HepG2 (cell line): ENCODE results near the gene ZNF222. TPM values are rescaled to one million over a fixed set of nuclear protein-coding genes. Genes with fewer than 3 reads are reported as not detected.

ENCODE experiments used
- ARID5B ChIP-seq: IDR thresholded peaks from 2 replicates; pipeline ENCODE4 v1.4.0; 2020; ENCODE audit warnings: mild to moderate bottlenecking, missing genetic modification reagents
- CCAR2 ChIP-seq: fragments of 200-400 bp; formaldehyde crosslinking; optimal IDR thresholded peaks from 2 replicates; pipeline ENCODE3; 2018; ENCODE audit warnings: low read depth, mild to moderate bottlenecking, low read length, moderate library complexity
- DNMT1 ChIP-seq: sonication (generic); formaldehyde crosslinking; IDR thresholded peaks from 2 replicates; pipeline ENCODE4 v1.5.1; 2020; ENCODE audit warnings: mild to moderate bottlenecking, missing genetic modification reagents
- EEA1 ChIP-seq: sonication (generic); formaldehyde crosslinking; IDR thresholded peaks from 2 replicates; pipeline ENCODE4 v1.5.1; 2020; ENCODE audit warnings: mild to moderate bottlenecking, missing genetic modification reagents, borderline replicate concordance
- HOMEZ ChIP-seq: IDR thresholded peaks from 2 replicates; pipeline ENCODE4 v1.6.1; 2016; ENCODE audit warnings: low read depth
- JUND ChIP-seq: sonication (generic); formaldehyde crosslinking; IDR thresholded peaks from 2 replicates; pipeline ENCODE4 v1.8.0; 2022; ENCODE audit warnings: mild to moderate bottlenecking, missing genetic modification reagents
- KLF16 ChIP-seq, 2 experiments: sonication (generic) in 1 of 2; formaldehyde crosslinking in 1 of 2; IDR thresholded peaks; 2 replicates each; pipeline versions ENCODE4 v1.6.1 to v1.8.0; 2016 to 2023; ENCODE audit warnings: missing genetic modification reagents in 2 of 2, missing compliant biosample characterization in 1 of 2
- NBN ChIP-seq: fragments of 450-650 bp; conservative IDR thresholded peaks from 2 replicates; pipeline ENCODE4 v1.6.1; 2017
- NCOA2 ChIP-seq: sonication (generic); formaldehyde crosslinking; IDR thresholded peaks from 2 replicates; pipeline ENCODE4 v1.8.0; 2022; ENCODE audit warnings: inconsistent platforms
- RXRA ChIP-seq: sonication (generic); formaldehyde crosslinking; IDR thresholded peaks from 2 replicates; pipeline ENCODE4 v1.5.1; 2020; ENCODE audit warnings: missing genetic modification reagents
- SMAD3 ChIP-seq: sonication (generic); formaldehyde crosslinking; IDR thresholded peaks from 2 replicates; pipeline ENCODE4 v1.4.0; 2020; ENCODE audit warnings: missing genetic modification reagents
- SMAD9 ChIP-seq: sonication (generic); formaldehyde crosslinking; IDR thresholded peaks from 2 replicates; pipeline ENCODE4 v1.5.1; 2020; ENCODE audit warnings: mild to moderate bottlenecking, missing genetic modification reagents
- SP1 ChIP-seq, 2 experiments: fragments of 450-650 bp in 1 of 2; sonication (generic) in 1 of 2; formaldehyde crosslinking in 1 of 2; IDR thresholded peaks; 2 replicates each; pipeline versions ENCODE4 v1.4.0 to v1.6.1; 2016 to 2020; ENCODE audit warnings: missing genetic modification reagents in 1 of 2
- STAT5B ChIP-seq: sonication (generic); formaldehyde crosslinking; IDR thresholded peaks from 2 replicates; pipeline ENCODE4 v1.4.0; 2020; ENCODE audit warnings: missing genetic modification reagents
- UBTF ChIP-seq: sonication (generic); formaldehyde crosslinking; IDR thresholded peaks from 2 replicates; pipeline ENCODE4 v1.4.0; 2020; ENCODE audit warnings: mild to moderate bottlenecking, missing genetic modification reagents
- XBP1 ChIP-seq: sonication (generic); formaldehyde crosslinking; IDR thresholded peaks from 2 replicates; pipeline ENCODE4 v1.5.0; 2020; ENCODE audit warnings: missing genetic modification reagents
- ZNF652 ChIP-seq: IDR thresholded peaks from 2 replicates; pipeline ENCODE4 v1.6.1; 2016; ENCODE audit warnings: low read depth, borderline replicate concordance
- ZNF879 ChIP-seq: sonication (generic); formaldehyde crosslinking; IDR thresholded peaks from 2 replicates; pipeline ENCODE4 v1.8.1; 2023; ENCODE audit warnings: missing genetic modification reagents
- ZSCAN9 ChIP-seq: IDR thresholded peaks from 2 replicates; pipeline ENCODE4 v1.6.1; 2016; ENCODE audit warnings: borderline replicate concordance
- ZUFSP ChIP-seq: sonication (generic); formaldehyde crosslinking; IDR thresholded peaks from 2 replicates; pipeline ENCODE4 v1.9.0; 2021; ENCODE audit warnings: missing genetic modification reagents, mild to moderate bottlenecking, borderline replicate concordance
- polyA plus RNA-seq, 8 experiments: library from polyadenylated mRNA; depleted of rRNA in 3 of 8; stranded (reverse) in 7 of 8; unstranded in 1 of 8; fragments of >200 nt; fragmentation: Illumina TruSeq in 4 of 8; extraction: Trizol in 4 of 8; gene quantifications; 2 replicates each; pipeline versions ENCODE4 v1.2.1 to v1.2.3, GENCODE V29; 2011 to 2016; ENCODE audit warnings: low read depth in 4 of 8, missing spikeins in 1 of 8, mixed read lengths in 1 of 8; ENCODE audit not compliant: insufficient read depth in 1 of 8
- total RNA-seq, 5 experiments: library from RNA; depleted of rRNA; stranded (reverse); fragments of >200 nt; fragmentation: Illumina TruSeq; extraction: Trizol; gene quantifications; 2 replicates each; pipeline ENCODE4 v1.2.3, GENCODE V29; 2016; ENCODE audit warnings: low read depth in 1 of 5
- TF ChIP-seq, protein P1 (sequence below): IDR thresholded peaks from 2 replicates; pipeline ENCODE4 v1.6.1; 2016; ENCODE audit warnings: missing genetic modification reagents, missing compliant biosample characterization
- TF ChIP-seq, protein P2 (sequence below): sonication (generic); formaldehyde crosslinking; IDR thresholded peaks from 2 replicates; pipeline ENCODE4 v1.5.0; 2020; ENCODE audit warnings: missing genetic modification reagents

ZNF222 gene
- total and polyA plus RNA-seq, 2 of the 13 experiments (the other 11 are each of a cell fraction or from before 2014, with no cell fraction given), result 2.2 to 6.2 TPM

DNA sequence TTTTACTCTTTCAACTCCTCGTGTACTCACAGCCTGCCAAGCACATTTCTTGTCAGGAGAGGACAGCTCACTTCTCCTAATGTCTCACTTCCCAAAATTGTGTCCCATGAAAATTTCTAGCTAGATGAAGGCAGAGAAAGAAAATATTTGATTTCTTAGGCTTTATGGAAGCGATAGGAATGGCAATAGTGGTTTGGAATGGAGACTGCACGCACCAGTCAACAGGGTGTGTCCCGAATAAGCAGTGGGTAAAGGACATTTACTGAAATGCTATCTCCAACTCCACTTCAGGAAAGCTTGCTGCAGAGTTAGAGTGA, 321 bp upstream of the ZNF222 start (continued):
- no peak for TF ChIP-seq HOMEZ (CRISPR knock-in tag)
- TF ChIP-seq SMAD9 (CRISPR knock-in tag), result no peak
- TF ChIP-seq ZSCAN9 (CRISPR knock-in tag), result no peak
- TF ChIP-seq NCOA2, result no peak
- no peak for TF ChIP-seq SP1 (IDR thresholded peaks at IDR 0.05)
- no peak for TF ChIP-seq SP1 (CRISPR knock-in tag; IDR thresholded peaks at IDR 0.05)
- no peak for TF ChIP-seq ZUFSP
- no peak for TF ChIP-seq ZNF879 (CRISPR knock-in tag)
- TF ChIP-seq NBN, result no peak
- no peak for TF ChIP-seq RXRA
- no peak for TF ChIP-seq SMAD3 (CRISPR knock-in tag)
- no peak for TF ChIP-seq JUND (CRISPR knock-in tag)
- no peak for TF ChIP-seq DNMT1 (CRISPR knock-in tag)
- no peak for TF ChIP-seq EEA1
- no peak for TF ChIP-seq XBP1 (CRISPR knock-in tag)
- TF ChIP-seq, protein P1, sequence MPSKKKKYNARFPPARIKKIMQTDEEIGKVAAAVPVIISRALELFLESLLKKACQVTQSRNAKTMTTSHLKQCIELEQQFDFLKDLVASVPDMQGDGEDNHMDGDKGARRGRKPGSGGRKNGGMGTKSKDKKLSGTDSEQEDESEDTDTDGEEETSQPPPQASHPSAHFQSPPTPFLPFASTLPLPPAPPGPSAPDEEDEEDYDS, result peak; percentile 65; the same call in 1 of the 2 replicates
- no peak for TF ChIP-seq ARID5B (CRISPR knock-in tag)
- TF ChIP-seq, protein P2, sequence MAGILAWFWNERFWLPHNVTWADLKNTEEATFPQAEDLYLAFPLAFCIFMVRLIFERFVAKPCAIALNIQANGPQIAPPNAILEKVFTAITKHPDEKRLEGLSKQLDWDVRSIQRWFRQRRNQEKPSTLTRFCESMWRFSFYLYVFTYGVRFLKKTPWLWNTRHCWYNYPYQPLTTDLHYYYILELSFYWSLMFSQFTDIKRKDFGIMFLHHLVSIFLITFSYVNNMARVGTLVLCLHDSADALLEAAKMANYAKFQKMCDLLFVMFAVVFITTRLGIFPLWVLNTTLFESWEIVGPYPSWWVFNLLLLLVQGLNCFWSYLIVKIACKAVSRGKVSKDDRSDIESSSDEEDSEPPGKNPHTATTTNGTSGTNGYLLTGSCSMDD (CRISPR knock-in tag), result no peak
- TF ChIP-seq KLF16 (CRISPR knock-in tag; IDR thresholded peaks at IDR 0.05), result no peak
- TF ChIP-seq UBTF (CRISPR knock-in tag), result no peak
- TF ChIP-seq STAT5B (CRISPR knock-in tag), result no peak
- TF ChIP-seq CCAR2, result no peak
- TF ChIP-seq ZNF652 (CRISPR knock-in tag), result no peak
